A549 (cell line): ENCODE data around the gene HNRNPUL1. TPM values are rescaled to one million over a fixed set of nuclear protein-coding genes. Genes with fewer than 3 reads are reported as not detected.

ENCODE experiments used
- ATAC-seq, 2 experiments: fragments of 200-7000 bp in 1 of 2; fragments of >200 bp in 1 of 2; cut with Nextera tagmentation in 1 of 2; cut with Tn5 transposase in 1 of 2; 3 replicates each; pipeline versions ENCODE4 v1.8.0 to v1.9.1; 2018 to 2020; ENCODE audit warnings: mild to moderate bottlenecking in 1 of 2, moderate library complexity in 1 of 2
- CTCF ChIA-PET: fragments of 300-600 bp; sonication (Branson Sonifier 250); formaldehyde crosslinking; extraction: SDS; loops from one replicate; lab custom pipeline; 2021; ENCODE audit warnings: antibody characterized with exemption, inconsistent platforms; lab: Yijun Ruan, JAX
- POLR2A ChIA-PET: fragments of 350-600 bp; formaldehyde crosslinking; extraction: SDS; loops from one replicate; lab custom pipeline; 2021; ENCODE audit warnings: antibody characterized with exemption, inconsistent platforms; lab: Yijun Ruan, JAX
- DNase-seq, 2 experiments: peaks; one replicate each; pipeline versions ENCODE4 v3.0.0 to v3.0.0-alpha.2; 2011 to 2016; ENCODE audit warnings: low read depth in 1 of 2, low spot score in 1 of 2
- FAIRE-seq: peaks from 2 replicates; lab custom pipeline; 2011; peaks lifted over from hg19 to GRCh38; lab: Jason Lieb, UNC
- H3K27ac ChIP-seq, 2 experiments: fragments of >200 bp; sonication (Bioruptor Twin); formaldehyde crosslinking; 3 replicates each; pipeline ENCODE4 v1.5.1; 2016 to 2017
- H3K4me1 ChIP-seq: fragments of >200 bp; sonication (Bioruptor Twin); formaldehyde crosslinking; 3 replicates; pipeline ENCODE4 v1.6.1; 2016
- H3K4me2 ChIP-seq: fragments of >200 bp; sonication (Bioruptor Twin); formaldehyde crosslinking; 3 replicates; pipeline ENCODE4 v1.6.1; 2016
- H3K4me3 ChIP-seq: fragments of >200 bp; sonication (Bioruptor Twin); formaldehyde crosslinking; 3 replicates; pipeline ENCODE4 v1.5.1; 2016
- H3K9me3 ChIP-seq: fragments of >200 bp; sonication (Bioruptor Twin); formaldehyde crosslinking; 3 replicates; pipeline ENCODE4 v1.6.1; 2016
- ATOH8 ChIP-seq: fragments of 250-450 bp; sonication (Bioruptor Pico); IDR thresholded peaks from 2 replicates; pipeline ENCODE4 v1.5.0; 2020; ENCODE audit warnings: low read depth, mild to moderate bottlenecking, moderate library complexity
- E2F6 ChIP-seq: IDR thresholded peaks from 2 replicates; pipeline ENCODE4 v1.6.1; 2012; ENCODE audit warnings: low read depth, borderline replicate concordance
- EHF ChIP-seq: fragments of 250-450 bp; sonication (Bioruptor Pico); IDR thresholded peaks from 2 replicates; pipeline ENCODE4 v1.5.0; 2020; ENCODE audit warnings: mild to moderate bottlenecking
- EHMT2 ChIP-seq: fragments of 200-600 bp; sonication (generic); IDR thresholded peaks from 2 replicates; pipeline ENCODE4 v1.6.1; 2016; ENCODE audit warnings: antibody characterized with exemption, low read depth, mild to moderate bottlenecking, moderate library complexity
- ESRRA ChIP-seq: fragments of 150-350 bp; IDR thresholded peaks from 2 replicates; pipeline ENCODE4 v1.6.1; 2014; ENCODE audit warnings: mild to moderate bottlenecking, low read length, borderline replicate concordance
- FOSB ChIP-seq: fragments of 250-450 bp; sonication (Bioruptor Pico); IDR thresholded peaks from 2 replicates; pipeline ENCODE4 v1.5.0; 2020; ENCODE audit warnings: mild to moderate bottlenecking, moderate library complexity
- FOSL2 ChIP-seq, 2 experiments: fragments of 450-650 bp in 1 of 2; fragments of >200 bp in 1 of 2; sonication (Bioruptor Twin) in 1 of 2; formaldehyde crosslinking; IDR thresholded peaks; 2 replicates each; pipeline versions ENCODE4 v1.5.0 to v1.6.1; 2016 to 2020; ENCODE audit warnings: mild to moderate bottlenecking in 1 of 2, moderate library complexity in 1 of 2
- HEYL ChIP-seq: fragments of 250-450 bp; sonication (Bioruptor Pico); IDR thresholded peaks from 2 replicates; pipeline ENCODE4 v1.8.0; 2021; ENCODE audit warnings: mild to moderate bottlenecking, moderate library complexity
- HOXA7 ChIP-seq: fragments of 250-450 bp; sonication (Bioruptor Pico); IDR thresholded peaks from 2 replicates; pipeline ENCODE4 v1.5.0; 2020; ENCODE audit warnings: mild to moderate bottlenecking, moderate library complexity
- HOXB13 ChIP-seq: fragments of 250-450 bp; sonication (Bioruptor Pico); IDR thresholded peaks from 2 replicates; pipeline ENCODE4 v1.5.0; 2020; ENCODE audit warnings: low read depth, mild to moderate bottlenecking, moderate library complexity
- JUN ChIP-seq, 2 experiments: fragments of >200 bp; sonication (Bioruptor Twin); formaldehyde crosslinking; IDR thresholded peaks; 2 replicates in 1 of 2; 3 replicates in 1 of 2; pipeline ENCODE4 v1.6.1; 2016 to 2017
- JUNB ChIP-seq: fragments of >200 bp; sonication (Bioruptor Twin); formaldehyde crosslinking; IDR thresholded peaks from 2 replicates; pipeline ENCODE4 v1.6.1; 2016
- MAFK ChIP-seq: fragments of 450-650 bp; IDR thresholded peaks from 2 replicates; pipeline ENCODE4 v1.6.1; 2014; ENCODE audit not compliant: partially characterized antibody
- MAZ ChIP-seq: fragments of 150-350 bp; IDR thresholded peaks from 2 replicates; pipeline ENCODE4 v1.6.1; 2014; ENCODE audit warnings: antibody characterized with exemption, low read depth, low read length, borderline replicate concordance
- NFE2L2 ChIP-seq: fragments of 150-350 bp; conservative IDR thresholded peaks from 2 replicates; pipeline ENCODE4 v1.6.1; 2014; ENCODE audit warnings: low read length
- POLR2A ChIP-seq: IDR thresholded peaks from 2 replicates; pipeline ENCODE4 v1.6.1; 2012; ENCODE audit warnings: mild to moderate bottlenecking, low read length
- POLR2AphosphoS2 ChIP-seq: conservative IDR thresholded peaks from 2 replicates; pipeline ENCODE4 v1.6.1; 2012; ENCODE audit warnings: low read length, improper control_type of control experiment, inconsistent platforms
- RNF2 ChIP-seq: fragments of 200-600 bp; sonication (generic); IDR thresholded peaks from 2 replicates; pipeline ENCODE4 v1.6.1; 2016; ENCODE audit warnings: low read depth, mild to moderate bottlenecking, antibody characterized with exemption, moderate library complexity, borderline replicate concordance
- SMC3 ChIP-seq: fragments of >200 bp; sonication (Bioruptor Twin); formaldehyde crosslinking; IDR thresholded peaks from 3 replicates; pipeline ENCODE4 v1.6.1; 2018; ENCODE audit warnings: inconsistent platforms
- SREBF2 ChIP-seq: fragments of 450-650 bp; IDR thresholded peaks from 2 replicates; pipeline ENCODE4 v1.6.1; 2014; ENCODE audit warnings: mild to moderate bottlenecking, moderate library complexity
- TFCP2L1 ChIP-seq: fragments of 250-450 bp; sonication (Bioruptor Pico); IDR thresholded peaks from 2 replicates; pipeline ENCODE4 v1.5.0; 2021; ENCODE audit warnings: mild to moderate bottlenecking
- USF2 ChIP-seq: fragments of 450-650 bp; IDR thresholded peaks from 2 replicates; pipeline ENCODE4 v1.6.1; 2014; ENCODE audit warnings: antibody characterized with exemption
- WGBS: methylation state at CpG from one replicate; pipeline ENCODE4 v1.1.6; 2017; ENCODE audit errors: missing lambda C conversion rate; 5-methylcytosine and 5-hydroxymethylcytosine counted together
- polyA plus RNA-seq, 4 experiments: library from polyadenylated mRNA; depleted of rRNA in 3 of 4; stranded (reverse); fragments of >200 nt; fragmentation: RNase III in 1 of 4; extraction: RNeasy Plus Mini Kit Qiagen cat#74134 plus additional on column Dnase treatment in 1 of 4; gene quantifications; 2 replicates in 3 of 4; 3 replicates in 1 of 4; pipeline ENCODE4 v1.2.3, GENCODE V29; 2011 to 2017

The HNRNPUL1 gene
- polyA plus RNA-seq, 2 of the 4 experiments (the other 2 are of a cell fraction) = 89.5 to 278 TPM

- 91% methylated on average over 2 of the region's 2 CpGs for WGBS
Measured at GRCh38 chr19:41296433-41296871, 32.3 kb downstream of the HNRNPUL1 start.

GRCh38 chr19:41297628-41298347 lies 33.6 kb downstream of the HNRNPUL1 start:
- H3K9me3 ChIP-seq = no peaks in the 10 kb centered on the region
- H3K4me3 ChIP-seq = no peak overlapping the region
- CTCF ChIA-PET = interaction anchor here (0.8 to 29.1 kb wide), 12 partner anchors 5 to 91 kb away, joined by 3 to 598 read pairs (median 12); partner anchors contain the start of genes CCDC97 and HNRNPUL1
- H3K4me2 ChIP-seq = no peak overlapping the region
- WGBS = 88% methylated on average over 7 of the region's 7 CpGs
- no peaks in the 10 kb centered on the region for H3K4me1 ChIP-seq
- FAIRE-seq (peak; percentile 68), ATAC-seq (no peak; a peak in 2 of 6 replicates), DNase-seq (no peak)
- POLR2A ChIA-PET = interaction anchor here (0.5 to 1.1 kb wide), 4 partner anchors 12 to 72 kb away, joined by 3 read pairs; partner anchors contain the start of gene HNRNPUL1
- TF ChIP-seq E2F6 (no peak), USF2 (0 out of 2 replicates have a peak, but pooled peaks have one; percentile 2)
- H3K27ac ChIP-seq = no peak overlapping the region

More at GRCh38 chr19:41296433-41296871, 32.3 kb downstream of the HNRNPUL1 start:
- ChIA-PET CTCF (interaction anchor here (1.4 to 29.1 kb wide), 5 partner anchors 6 to 90 kb away, joined by 4 to 598 read pairs (median 280); partner anchors contain the start of gene CCDC97), POLR2A (no interaction called here)
- DNase-seq (no peak), FAIRE-seq (no peak)
- no peaks in the 10 kb centered on the region for H3K9me3 ChIP-seq
- TF ChIP-seq ESRRA (no peak), POLR2A (no peak), ATOH8 (CRISPR knock-in tag) (no peak), JUN (IDR thresholded peaks at IDR 0.05) (0 out of 5 replicates have a peak, but pooled peaks of 1 of the 2 experiments have one; percentile 6)
- TF ChIP-seq, all 56 proteins: peak for 1
- H3K27ac ChIP-seq = no peak overlapping the region
- no peak overlapping the region for H3K4me2 ChIP-seq
- ATAC-seq = no peak
- H3K4me3 ChIP-seq = no peak overlapping the region
- H3K4me1 ChIP-seq = no peaks in the 10 kb centered on the region

- FAIRE-seq = no peak
- Histone ChIP-seq H3K27ac (no peak overlapping the region), H3K9me3 (no peaks in the 10 kb centered on the region), H3K4me1 (no peaks in the 10 kb centered on the region), H3K4me2 (no peak overlapping the region), H3K4me3 (no peak overlapping the region)
- peak; percentile 28 to 54; a peak in 4 of 6 replicates for ATAC-seq
- ChIA-PET CTCF (interaction anchor here (0.6 to 29.1 kb wide), 12 partner anchors 4 to 364 kb away, joined by 3 to 598 read pairs (median 12); partner anchors contain the start of genes CCDC97 and HNRNPUL1), POLR2A (interaction anchor here (0.5 to 1.1 kb wide), 3 partner anchors 13 to 36 kb away, joined by 3 read pairs; partner anchors contain the start of gene HNRNPUL1)
- no peak for DNase-seq
- peak; percentile 11 for TF ChIP-seq MAFK
- no peak for TF ChIP-seq HOXB13
- WGBS = 86% methylated on average over 4 of the region's 4 CpGs
Measured at GRCh38 chr19:41298348-41298964, 34.3 kb downstream of the HNRNPUL1 start.

- ATAC-seq (no peak), FAIRE-seq (peak; percentile 83)
- H3K4me2 ChIP-seq = no peak overlapping the region
- POLR2A ChIA-PET = interaction anchor here (1.1 kb wide), 1 partner anchor 35 kb away, joined by 3 read pairs; the partner anchor contains the start of gene HNRNPUL1
- TF ChIP-seq POLR2A (no peak), MAZ (no peak), RNF2 (no peak), SREBF2 (no peak), FOSL2 (IDR thresholded peaks at IDR 0.05) (no peak), FOSL2 (CRISPR knock-in tag; IDR thresholded peaks at IDR 0.05) (no peak), TFCP2L1 (CRISPR knock-in tag) (no peak), EHMT2 (no peak), HEYL (no peak), POLR2AphosphoS2 (no peak), HOXA7 (CRISPR knock-in tag) (no peak), EHF (no peak), ESRRA (no peak), JUNB (no peak), SMC3 (no peak), NFE2L2 (no peak), HOXB13 (no peak), USF2 (no peak), FOSB (CRISPR knock-in tag) (no peak)
- TF ChIP-seq, all 56 proteins: peak for 0
- Histone ChIP-seq H3K4me1 (no peaks in the 10 kb centered on the region), H3K4me3 (no peak overlapping the region), H3K27ac (no peak overlapping the region), H3K9me3 (no peaks in the 10 kb centered on the region)
- CTCF ChIA-PET = interaction anchor here (0.6 to 29.1 kb wide), 11 partner anchors 3 to 365 kb away, joined by 3 to 598 read pairs (median 14); partner anchors contain the start of genes CCDC97 and HNRNPUL1
- no peak for DNase-seq
- WGBS = 93% methylated on average over 10 of the region's 10 CpGs
Measured at GRCh38 chr19:41299046-41299754, 35.0 kb downstream of the HNRNPUL1 start.
